C4-2B (cell line): ENCODE results near the gene MINDY4.

ENCODE experiments used
- CTCF ChIP-seq: fragments of 450-650 bp; conservative IDR thresholded peaks from 2 replicates; pipeline ENCODE4 v1.5.1; 2017; ENCODE audit warnings: mild to moderate bottlenecking
- ZFX ChIP-seq: fragments of 450-650 bp; IDR thresholded peaks from 2 replicates; pipeline ENCODE4 v1.6.1; 2017

GRCh38 chr7:30843741-30844482, 72.7 kb downstream of the MINDY4 start:
- no peak for TF ChIP-seq CTCF
- TF ChIP-seq ZFX = no peak
